Measurements from ENCODE around the gene MAST4. TPM values are rescaled to one million over a fixed set of nuclear protein-coding genes. Genes with fewer than 3 reads are reported as not detected.

Gene MAST4
- total RNA-seq, 1 donor from 2014 or later = 22.3 TPM

- Histone ChIP-seq H3K4me2 (ENCODE audit: low read length) (no peak overlapping the region), H3K27me3 (ENCODE audit: insufficient read depth, low read length) (no peaks in the 10 kb centered on the region), H3K79me2 (ENCODE audit: insufficient read depth, low read length) (peaks cover 95% of the 10 kb centered on the region), H2AFZ (ENCODE audit: low read depth, low read length) (no peak overlapping the region), H3K36me3 (ENCODE audit: insufficient read depth, low read length) (no peaks in the 10 kb centered on the region), H4K20me1 (ENCODE audit: insufficient read depth, low read length) (peaks cover 12% of the 10 kb centered on the region), H3K4me1 (ENCODE audit: insufficient read depth, low read length) (peaks cover 11% of the 10 kb centered on the region), H3K4me3 (ENCODE audit: insufficient read depth, low read depth, low read length) (no peak overlapping the region), H3K9me3 (ENCODE audit: insufficient read depth, low read depth, low read length) (no peaks in the 10 kb centered on the region), H3K27ac (ENCODE audit: low read depth, low read length) (no peak overlapping the region), H3K9ac (ENCODE audit: low read length) (no peak overlapping the region)
- H3K4me1 Mint-ChIP-seq (ENCODE audit: low read depth, unreplicated experiment) = peaks cover 33% of the 10 kb centered on the region
- no peak overlapping the region for H3K27ac Mint-ChIP-seq (ENCODE audit: unreplicated experiment)
- peak; percentile 49 for DNase-seq (ENCODE audit: low read depth)
- H3K36me3 Mint-ChIP-seq (ENCODE audit: low read depth, unreplicated experiment) = no peaks in the 10 kb centered on the region
- H3K4me3 Mint-ChIP-seq (ENCODE audit: unreplicated experiment) = no peak overlapping the region
- TF ChIP-seq EZH2 (IDR thresholded peaks at IDR 0.05; ENCODE audit: insufficient read depth, low read length) (no peak), CTCF (IDR thresholded peaks at IDR 0.05; ENCODE audit: insufficient read depth, low read depth, low read length) (no peak)
- no peaks in the 10 kb centered on the region for H3K9me3 Mint-ChIP-seq (ENCODE audit: unreplicated experiment)
- no peaks in the 10 kb centered on the region for H3K27me3 Mint-ChIP-seq (ENCODE audit: low read depth, unreplicated experiment)
- no peak for FAIRE-seq
These were observed 425.8 kb downstream of the MAST4 start for GRCh38 chr5:67021962-67022361.

- H4K20me1 ChIP-seq (ENCODE audit: insufficient read depth, low read length) = peaks cover 21% of the 10 kb centered on the region
- no peaks in the 10 kb centered on the region for H3K9me3 ChIP-seq (ENCODE audit: insufficient read depth, low read depth, low read length)
- H3K79me2 ChIP-seq (ENCODE audit: insufficient read depth, low read length) = peaks cover 97% of the 10 kb centered on the region
- no peaks in the 10 kb centered on the region for H3K27me3 ChIP-seq (ENCODE audit: insufficient read depth, low read length)
- Mint-ChIP-seq H3K27ac (ENCODE audit: unreplicated experiment) (no peak overlapping the region), H3K36me3 (ENCODE audit: low read depth, unreplicated experiment) (peaks cover 8% of the 10 kb centered on the region), H3K4me3 (ENCODE audit: unreplicated experiment) (no peak overlapping the region), H3K9me3 (ENCODE audit: unreplicated experiment) (no peaks in the 10 kb centered on the region), H3K4me1 (ENCODE audit: low read depth, unreplicated experiment) (peaks cover 33% of the 10 kb centered on the region), H3K27me3 (ENCODE audit: low read depth, unreplicated experiment) (no peaks in the 10 kb centered on the region)
- no peak overlapping the region for H3K27ac ChIP-seq (ENCODE audit: low read depth, low read length)
- no peak overlapping the region for H3K9ac ChIP-seq (ENCODE audit: low read length)
- H3K4me3 ChIP-seq (ENCODE audit: insufficient read depth, low read depth, low read length) = no peak overlapping the region
- FAIRE-seq (no peak), DNase-seq (ENCODE audit: low read depth) (no peak)
- no peaks in the 10 kb centered on the region for H3K36me3 ChIP-seq (ENCODE audit: insufficient read depth, low read length)
- peaks cover 9% of the 10 kb centered on the region for H3K4me1 ChIP-seq (ENCODE audit: insufficient read depth, low read length)
- H2AFZ ChIP-seq (ENCODE audit: low read depth, low read length) = no peak overlapping the region
- TF ChIP-seq CTCF (IDR thresholded peaks at IDR 0.05; ENCODE audit: insufficient read depth, low read depth, low read length) = no peak
- no peak for TF ChIP-seq EZH2 (IDR thresholded peaks at IDR 0.05; ENCODE audit: insufficient read depth, low read length)
- no peak overlapping the region for H3K4me2 ChIP-seq (ENCODE audit: low read length)
These were observed 429.3 kb downstream of the MAST4 start for GRCh38 chr5:67025457-67025856.

- DNase-seq (ENCODE audit: low read depth) = no peak
- TF ChIP-seq EZH2 (IDR thresholded peaks at IDR 0.05; ENCODE audit: insufficient read depth, low read length) = no peak
- no peak for TF ChIP-seq CTCF (IDR thresholded peaks at IDR 0.05; ENCODE audit: insufficient read depth, low read depth, low read length)
- Histone ChIP-seq H2AFZ (ENCODE audit: low read depth, low read length) (no peak overlapping the region), H3K4me1 (ENCODE audit: insufficient read depth, low read length) (peaks cover 11% of the 10 kb centered on the region), H3K79me2 (ENCODE audit: insufficient read depth, low read length) (peaks cover 97% of the 10 kb centered on the region), H3K4me2 (ENCODE audit: low read length) (no peak overlapping the region), H3K36me3 (ENCODE audit: insufficient read depth, low read length) (no peaks in the 10 kb centered on the region), H3K9ac (ENCODE audit: low read length) (no peak overlapping the region), H3K9me3 (ENCODE audit: insufficient read depth, low read depth, low read length) (no peaks in the 10 kb centered on the region), H4K20me1 (ENCODE audit: insufficient read depth, low read length) (peaks cover 22% of the 10 kb centered on the region), H3K27ac (ENCODE audit: low read depth, low read length) (no peak overlapping the region), H3K27me3 (ENCODE audit: insufficient read depth, low read length) (no peaks in the 10 kb centered on the region), H3K4me3 (ENCODE audit: insufficient read depth, low read depth, low read length) (no peak overlapping the region)
- Mint-ChIP-seq H3K27me3 (ENCODE audit: low read depth, unreplicated experiment) (no peaks in the 10 kb centered on the region), H3K36me3 (ENCODE audit: low read depth, unreplicated experiment) (peaks cover 8% of the 10 kb centered on the region), H3K9me3 (ENCODE audit: unreplicated experiment) (no peaks in the 10 kb centered on the region), H3K4me1 (ENCODE audit: low read depth, unreplicated experiment) (peaks cover 32% of the 10 kb centered on the region), H3K27ac (ENCODE audit: unreplicated experiment) (no peak overlapping the region), H3K4me3 (ENCODE audit: unreplicated experiment) (no peak overlapping the region)
- no peak for FAIRE-seq
These were observed 430.1 kb downstream of the MAST4 start for GRCh38 chr5:67026278-67026677.
